DND-41 (cell line): ENCODE data around the gene REEP5.

Experiments used
- EZH2 ChIP-seq: IDR thresholded peaks from 3 replicates; pipeline ENCODE4 v1.6.1; 2012; ENCODE audit warnings: borderline replicate concordance, low read depth, mild to moderate bottlenecking, moderate library complexity, low read length, inconsistent platforms; ENCODE audit not compliant: severe bottlenecking
- TF ChIP-seq, protein P1 (sequence below): IDR thresholded peaks from 2 replicates; pipeline ENCODE4 v1.5.1; 2012; ENCODE audit warnings: borderline replicate concordance, low read length, moderate library complexity, mild to moderate bottlenecking; ENCODE audit not compliant: poor library complexity, severe bottlenecking; ENCODE audit errors: extremely low read depth

GRCh38 chr5:112918136-112918535 is 3.9 kb downstream of the REEP5 start:
- TF ChIP-seq, protein P1, sequence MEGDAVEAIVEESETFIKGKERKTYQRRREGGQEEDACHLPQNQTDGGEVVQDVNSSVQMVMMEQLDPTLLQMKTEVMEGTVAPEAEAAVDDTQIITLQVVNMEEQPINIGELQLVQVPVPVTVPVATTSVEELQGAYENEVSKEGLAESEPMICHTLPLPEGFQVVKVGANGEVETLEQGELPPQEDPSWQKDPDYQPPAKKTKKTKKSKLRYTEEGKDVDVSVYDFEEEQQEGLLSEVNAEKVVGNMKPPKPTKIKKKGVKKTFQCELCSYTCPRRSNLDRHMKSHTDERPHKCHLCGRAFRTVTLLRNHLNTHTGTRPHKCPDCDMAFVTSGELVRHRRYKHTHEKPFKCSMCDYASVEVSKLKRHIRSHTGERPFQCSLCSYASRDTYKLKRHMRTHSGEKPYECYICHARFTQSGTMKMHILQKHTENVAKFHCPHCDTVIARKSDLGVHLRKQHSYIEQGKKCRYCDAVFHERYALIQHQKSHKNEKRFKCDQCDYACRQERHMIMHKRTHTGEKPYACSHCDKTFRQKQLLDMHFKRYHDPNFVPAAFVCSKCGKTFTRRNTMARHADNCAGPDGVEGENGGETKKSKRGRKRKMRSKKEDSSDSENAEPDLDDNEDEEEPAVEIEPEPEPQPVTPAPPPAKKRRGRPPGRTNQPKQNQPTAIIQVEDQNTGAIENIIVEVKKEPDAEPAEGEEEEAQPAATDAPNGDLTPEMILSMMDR, result no peak
- no peak for TF ChIP-seq EZH2
